GM19397 (cell line): ENCODE results near the gene B9D1.

Source experiments
- ATAC-seq: cut with Tn5 transposase; IDR thresholded peaks from one replicate; pipeline ENCODE4 v1.9.1; 2021; ENCODE audit warnings: mild to moderate bottlenecking, moderate library complexity; ENCODE audit not compliant: unreplicated experiment

B9D1 gene

GRCh38 chr17:19377602-19378415, 15.3 kb upstream of the B9D1 start:
- ATAC-seq, result peak; percentile 93

DNA sequence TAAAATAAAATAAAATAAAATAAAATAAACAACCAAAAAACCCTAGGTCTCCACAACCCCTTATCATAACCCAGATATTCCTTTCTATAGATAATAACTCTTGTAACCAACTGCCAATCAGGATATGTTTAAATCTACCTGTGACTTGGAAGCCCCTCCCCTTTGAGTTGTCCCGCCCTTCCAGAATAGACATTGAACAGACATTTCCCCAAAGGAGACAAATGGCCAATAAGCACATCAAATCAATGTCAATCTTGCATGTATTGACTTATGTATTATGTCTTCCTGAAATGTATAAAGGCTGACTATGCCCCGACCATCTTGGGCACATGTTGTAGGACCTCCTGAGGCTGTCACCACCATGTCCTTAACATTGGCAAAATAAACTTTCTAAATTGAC, 14.3 kb upstream of the B9D1 start:
- ATAC-seq, result no peak

DNA sequence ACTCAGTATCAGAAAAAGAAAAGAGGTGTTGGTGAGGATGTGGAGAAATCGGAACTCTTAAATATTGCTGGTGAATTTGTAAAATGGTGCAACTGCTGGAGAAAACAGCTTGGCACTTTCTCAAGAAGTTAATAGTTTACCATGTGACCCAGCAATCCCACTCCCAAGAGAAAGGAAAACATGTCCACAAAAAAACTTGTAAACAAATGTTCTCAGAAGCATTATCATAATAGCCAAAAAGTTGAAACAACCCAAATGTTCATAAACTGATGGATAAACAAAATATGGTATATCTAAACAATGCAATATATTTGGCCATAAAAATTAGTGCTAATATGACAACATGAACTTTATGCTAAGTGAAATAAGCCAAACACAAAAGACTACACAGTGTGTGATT, 13.2 kb upstream of the B9D1 start:
- no peak for ATAC-seq

DNA sequence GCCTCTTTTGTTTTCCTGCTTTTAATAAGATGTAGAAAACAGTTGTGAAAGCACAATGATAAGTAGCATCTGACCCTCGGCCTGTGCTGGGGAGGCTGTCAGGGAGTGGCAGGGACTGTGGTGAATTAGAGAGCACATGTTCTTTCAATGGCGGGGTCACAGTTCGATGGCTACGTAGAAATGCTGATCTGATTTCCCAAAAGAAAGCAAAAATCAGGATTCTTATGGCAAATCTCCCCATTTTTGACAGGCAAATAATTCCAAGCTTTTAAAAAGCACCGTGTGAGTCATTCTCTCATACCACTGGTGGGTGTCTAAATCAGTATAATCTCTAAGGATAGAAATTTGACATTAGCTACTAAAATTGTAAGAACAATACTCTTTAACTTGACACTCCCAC, 11.6 kb upstream of the B9D1 start:
- no peak for ATAC-seq

- ATAC-seq, result no peak
Observed at GRCh38 chr17:19372866-19373504, 10.5 kb upstream of the B9D1 start.

GRCh38 chr17:19372439-19372838, 9.9 kb upstream of the B9D1 start:
- no peak for ATAC-seq

GRCh38 chr17:19372011-19372370, 9.5 kb upstream of the B9D1 start:
- ATAC-seq, result no peak

DNA sequence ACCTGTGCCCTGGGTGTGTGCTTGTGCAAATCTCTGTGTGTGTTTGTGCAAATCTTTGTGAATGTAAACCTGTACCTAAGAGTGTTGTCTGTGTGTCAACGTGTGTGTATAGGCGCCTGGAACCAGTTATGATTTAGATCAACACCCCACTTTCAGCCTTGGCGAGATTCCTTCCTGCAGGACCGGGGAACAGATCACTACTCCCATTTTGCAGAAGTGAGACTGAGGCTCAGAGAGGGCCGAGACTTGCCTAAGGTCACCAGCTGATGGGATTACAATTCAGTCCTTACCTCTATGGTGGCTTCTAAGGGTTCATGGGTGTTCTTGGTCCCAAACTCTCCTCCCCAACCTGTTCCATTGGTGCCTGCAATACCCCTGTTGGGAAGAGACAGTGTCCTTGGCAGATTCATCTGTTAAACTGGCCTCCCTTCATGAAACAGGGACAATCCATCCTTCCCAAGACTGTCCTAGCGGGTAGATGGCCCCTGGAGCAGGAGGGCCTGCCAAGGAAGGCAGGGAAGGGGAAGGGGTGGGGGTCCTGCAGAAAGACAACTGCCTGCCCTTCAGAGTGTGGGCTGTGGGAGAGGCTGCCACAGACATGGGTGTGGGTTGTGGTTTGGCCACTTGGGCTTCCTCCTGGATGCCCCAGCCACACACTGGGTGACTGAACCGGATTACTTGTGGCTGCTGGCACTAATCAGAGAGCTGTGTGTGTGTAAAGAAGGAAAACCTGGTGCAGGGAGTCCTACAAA, 8.9 kb upstream of the B9D1 start:
- ATAC-seq, result no peak

DNA sequence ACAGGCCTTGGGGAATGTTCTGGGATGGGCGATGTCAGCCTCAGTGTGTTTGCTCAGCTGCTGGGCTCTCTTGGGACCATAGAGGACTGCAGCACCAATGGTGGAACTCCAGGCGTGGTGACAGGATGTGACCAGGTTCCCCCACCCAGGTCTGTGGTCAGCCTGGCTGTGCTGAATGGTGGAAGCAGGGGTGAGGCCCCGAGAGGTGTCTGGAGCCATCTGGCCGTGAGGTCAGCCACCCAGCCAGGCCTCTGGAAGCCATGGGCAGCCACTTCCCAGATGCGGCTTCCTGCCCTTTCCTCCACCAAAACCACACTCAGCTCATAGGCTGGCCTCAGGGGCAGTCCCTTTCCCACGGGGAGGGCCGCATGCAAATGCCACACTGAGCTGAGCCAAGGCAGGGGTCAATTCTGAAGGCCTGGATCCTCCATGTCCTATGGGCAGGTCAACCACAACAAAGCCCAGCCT, 8.0 kb upstream of the B9D1 start:
- ATAC-seq, result peak; percentile 50

DNA sequence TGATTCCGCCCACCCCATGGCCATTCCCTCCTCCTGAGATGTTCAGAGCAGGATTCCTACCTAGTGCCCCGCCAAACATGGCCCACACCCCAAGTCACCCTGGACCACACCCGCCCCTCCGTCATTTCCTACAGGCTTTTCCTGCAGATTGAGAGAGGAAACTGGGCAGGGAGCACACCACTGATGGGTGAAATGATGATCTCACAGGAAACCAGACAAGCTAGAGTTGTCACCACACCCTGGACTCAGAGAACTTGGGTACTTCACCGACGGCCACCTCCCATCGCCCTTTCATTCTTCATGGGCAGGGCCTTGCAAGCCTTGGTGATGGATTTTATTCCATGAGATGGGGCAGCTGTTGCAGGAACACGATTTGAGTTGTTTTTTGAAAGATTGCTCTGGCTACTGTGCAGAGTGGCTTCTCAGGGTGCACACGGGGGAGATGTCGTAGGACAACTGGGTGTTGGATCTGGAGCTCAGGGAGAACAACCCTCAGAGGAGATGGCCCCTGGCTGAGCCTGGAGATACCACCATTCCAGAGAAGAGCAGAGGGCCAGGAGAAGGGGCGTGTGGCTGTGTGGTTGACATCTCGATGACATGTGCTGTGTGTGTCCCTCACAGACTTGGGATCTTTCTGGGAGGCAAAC, 7.4 kb upstream of the B9D1 start:
- no peak for ATAC-seq

GRCh38 chr17:19369107-19369778, 6.7 kb upstream of the B9D1 start:
- ATAC-seq, result no peak

DNA sequence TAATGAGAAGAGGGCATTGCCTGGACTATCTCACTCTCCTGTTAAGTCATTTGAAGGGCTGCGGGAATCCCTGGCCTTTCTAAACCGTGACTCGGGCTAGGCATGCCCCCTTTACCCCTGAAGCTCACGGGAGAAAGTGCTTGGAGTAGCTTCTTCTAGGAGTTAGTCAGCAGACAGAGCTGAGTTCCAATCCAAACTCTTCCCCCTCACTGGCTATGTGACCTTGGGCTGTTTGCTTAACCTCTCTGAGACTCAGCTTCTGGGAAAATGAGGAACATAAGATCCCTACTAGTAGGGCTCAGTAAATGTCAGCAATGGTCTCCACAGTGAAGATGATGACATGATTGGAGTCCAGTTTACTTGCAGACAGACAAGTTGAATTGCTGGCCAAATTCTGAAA, 5.7 kb upstream of the B9D1 start:
- no peak for ATAC-seq

- no peak for ATAC-seq
Observed at GRCh38 chr17:19366637-19366972, 4.1 kb upstream of the B9D1 start.

DNA sequence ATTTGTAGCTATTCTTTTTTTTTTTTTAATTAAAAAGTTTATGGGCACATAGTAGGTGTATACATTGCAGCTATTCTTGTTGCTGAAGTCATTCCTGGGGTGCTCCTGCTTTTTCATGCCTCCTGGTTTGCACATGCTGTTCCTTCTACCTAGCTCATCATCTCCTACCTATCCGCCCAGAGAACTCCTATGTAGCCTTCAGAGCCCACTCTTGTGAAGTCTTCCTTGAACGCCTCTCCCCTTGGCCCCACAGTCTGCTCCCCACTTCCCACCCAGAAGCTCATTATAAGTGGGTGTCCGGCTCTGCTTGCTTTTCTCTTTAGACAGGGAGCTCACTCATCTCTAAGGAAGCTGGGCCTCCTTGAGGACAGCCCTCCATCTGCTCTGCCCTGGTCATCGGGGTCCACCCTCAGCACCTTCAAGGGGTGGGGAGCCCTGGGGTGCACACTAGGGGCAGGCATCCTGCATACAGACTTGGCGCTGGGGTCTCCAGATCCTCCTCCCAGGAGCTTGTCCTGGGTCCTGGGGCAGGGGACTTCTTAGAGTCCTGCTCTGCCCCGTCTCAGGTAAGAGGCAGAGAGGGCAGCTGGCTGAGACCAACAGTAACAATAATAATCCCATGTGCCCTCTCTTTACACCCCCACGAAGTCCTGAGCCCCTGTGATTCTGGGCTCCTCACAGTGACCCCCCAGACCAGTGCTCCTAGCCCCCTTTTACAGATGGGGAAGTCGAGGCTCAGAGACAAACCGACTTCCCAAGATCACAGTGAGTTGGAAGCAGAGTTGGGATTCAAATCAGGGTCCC, 3.5 kb upstream of the B9D1 start:
- no peak for ATAC-seq

GRCh38 chr17:19365499-19365817, 2.9 kb upstream of the B9D1 start:
- ATAC-seq, result no peak

DNA sequence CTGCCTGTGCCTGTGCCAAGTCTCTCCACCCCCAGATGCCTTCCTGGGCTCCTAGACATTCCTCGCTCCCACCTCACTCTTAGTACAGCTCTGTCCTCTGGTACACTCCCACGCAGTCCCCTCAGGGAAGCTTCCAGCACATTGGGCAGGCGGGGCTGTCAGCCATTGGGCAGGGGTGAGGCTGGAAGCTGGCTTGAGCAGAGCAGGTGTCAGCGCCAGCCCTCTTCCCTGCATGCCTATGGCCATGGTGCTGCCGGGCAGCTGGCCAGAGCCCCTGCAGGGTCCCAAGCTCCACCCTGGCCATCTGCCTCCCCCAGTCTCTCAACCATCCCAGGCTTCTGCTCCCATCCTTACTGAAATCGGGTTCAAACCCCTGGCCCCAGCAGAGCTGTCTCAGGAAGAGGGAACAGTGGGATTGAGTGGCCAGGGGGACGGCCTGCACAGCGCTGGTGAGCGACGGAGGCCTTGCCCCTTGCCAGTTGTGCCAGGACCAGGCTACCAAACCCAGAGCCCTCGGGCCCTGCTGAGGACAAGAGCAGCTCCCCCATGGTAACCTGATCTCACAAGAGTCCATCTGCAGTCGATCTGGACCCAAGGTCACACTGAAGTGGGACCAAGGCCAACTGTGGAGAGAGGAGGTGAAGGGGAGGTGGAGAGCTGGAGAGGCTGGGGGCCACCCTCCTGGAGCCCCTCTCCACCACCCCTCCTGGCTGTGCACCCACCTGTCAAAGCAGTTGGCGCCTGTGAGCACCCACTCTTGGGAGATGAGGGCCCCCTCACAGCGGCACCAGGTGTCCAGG, 2.4 kb upstream of the B9D1 start:
- no peak for ATAC-seq

DNA sequence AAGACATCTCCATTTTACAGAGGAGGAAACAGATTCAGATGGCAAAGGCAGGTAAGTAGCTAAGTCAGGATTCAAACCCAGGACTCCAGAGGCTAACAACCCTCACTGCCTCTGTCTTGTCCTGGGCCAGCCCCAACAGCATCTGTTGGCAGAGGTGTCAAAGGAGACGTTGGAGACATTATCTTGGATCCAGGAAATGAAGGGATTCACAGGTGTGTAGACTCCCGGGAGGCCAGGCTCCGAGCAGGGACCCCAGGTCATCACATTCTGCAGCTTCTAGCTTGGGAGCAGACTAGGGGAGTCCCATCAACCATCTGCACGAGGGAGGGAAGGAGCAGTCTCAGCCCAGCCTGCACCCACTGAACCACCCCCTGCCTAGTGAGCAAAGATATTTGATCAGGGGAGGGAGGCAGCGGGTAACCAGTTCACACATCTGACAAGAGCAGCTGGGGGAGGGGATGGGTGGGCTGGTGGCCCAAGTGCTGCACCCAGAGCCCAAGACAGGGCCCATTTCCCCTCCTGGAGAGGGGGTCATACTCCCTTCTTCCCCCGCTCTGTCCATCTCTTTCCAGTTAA, 1.0 kb upstream of the B9D1 start:
- ATAC-seq, result no peak

DNA sequence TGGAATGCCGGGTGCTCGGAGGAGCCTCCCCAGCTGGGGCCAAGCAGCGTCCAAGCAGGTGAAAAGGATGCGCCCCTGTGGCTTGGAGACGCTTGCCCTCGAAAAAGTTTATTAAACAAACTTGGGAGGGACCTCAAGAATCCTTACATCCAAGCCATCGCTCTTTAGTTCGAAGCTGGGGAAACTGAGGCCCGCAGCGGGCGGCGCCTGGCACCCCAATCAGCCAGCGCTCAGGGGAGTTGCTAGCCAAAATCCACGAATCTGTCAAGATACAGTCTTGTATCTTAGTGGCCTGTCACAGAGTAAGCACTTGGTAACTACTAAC, 553 bp upstream of the B9D1 start:
- ATAC-seq, result no peak

GRCh38 chr17:19361944-19362276, 613 bp downstream of the B9D1 start:
- ATAC-seq, result no peak
